Stimulated activated CD8-positive, alpha-beta memory T cell treated with anti-CD3 and anti-CD28 coated beads, Interleukin-12 subunit alpha, Interleukin-12 subunit beta, amount 100 ng/mL, for 24 hours (primary cell): Measurements from ENCODE around the gene EHMT1.
"Not testable (repeated sequence)": the region's sequence is repeated elsewhere in the genome, so short reads cannot be mapped to it uniquely, and the experiment has no call there.

ENCODE experiments used
- DNase-seq: peaks from one replicate; pipeline ENCODE4 v3.0.0-alpha.2; 2020; ENCODE audit errors: extremely low read depth

The EHMT1 gene

GRCh38 chr9:137885121-137885520, 266.3 kb downstream of the EHMT1 start:
- DNase-seq = not testable (repeated sequence)
